Endodermal cell (in vitro differentiated cells): ENCODE measurements around the gene GNAZ. TPM values are rescaled to one million over a fixed set of nuclear protein-coding genes. Genes with fewer than 3 reads are reported as not detected.

Experiments used
- DNase-seq: peaks from one replicate; pipeline ENCODE4 v3.0.0-alpha.2; 2017
- H3K27ac ChIP-seq: 2 replicates; pipeline ENCODE4 v1.5.1; 2013; ENCODE audit warnings: mild to moderate bottlenecking, low read depth, low read length, moderate library complexity
- H3K27me3 ChIP-seq: 2 replicates; pipeline ENCODE4 v1.6.1; 2013; ENCODE audit warnings: mild to moderate bottlenecking, low read length, moderate library complexity; ENCODE audit not compliant: insufficient read depth, control insufficient read depth, poor library complexity, severe bottlenecking
- H3K36me3 ChIP-seq: 2 replicates; pipeline ENCODE4 v1.7.0; 2013; ENCODE audit warnings: mild to moderate bottlenecking, low read length, moderate library complexity; ENCODE audit not compliant: control insufficient read depth, insufficient read depth
- H3K4me1 ChIP-seq: one replicate; pipeline ENCODE4 v1.7.0; 2013; ENCODE audit warnings: low read length; ENCODE audit not compliant: control insufficient read depth, insufficient read depth
- H3K4me3 ChIP-seq: 2 replicates; pipeline ENCODE4 v1.5.1; 2013; ENCODE audit warnings: mild to moderate bottlenecking, low read length, moderate library complexity
- H3K9ac ChIP-seq: 2 replicates; pipeline ENCODE4 v1.6.1; 2013; ENCODE audit warnings: mild to moderate bottlenecking, low read length, moderate library complexity; ENCODE audit not compliant: poor library complexity, severe bottlenecking; ENCODE audit errors: extremely low read depth
- H3K9me3 ChIP-seq: 2 replicates; pipeline ENCODE4 v1.6.1; 2013; ENCODE audit warnings: mild to moderate bottlenecking, low read length, moderate library complexity; ENCODE audit not compliant: control insufficient read depth
- H3K27ac Mint-ChIP-seq: 2 replicates; pipeline ENCODE4 v1.8.0; 2020; ENCODE audit warnings: mixed read lengths
- H3K27me3 Mint-ChIP-seq: 2 replicates; pipeline ENCODE4 v1.8.0; 2021; ENCODE audit warnings: mild to moderate bottlenecking, mixed read lengths; ENCODE audit not compliant: insufficient read depth
- H3K36me3 Mint-ChIP-seq: 2 replicates; pipeline ENCODE4 v1.8.0; 2020; ENCODE audit warnings: low read depth, mixed read lengths
- H3K4me1 Mint-ChIP-seq: 2 replicates; pipeline ENCODE4 v1.8.0; 2020; ENCODE audit warnings: mixed read lengths
- H3K4me3 Mint-ChIP-seq: 2 replicates; pipeline ENCODE4 v1.8.0; 2020; ENCODE audit warnings: mild to moderate bottlenecking, moderate library complexity, mixed read lengths
- H3K9me3 Mint-ChIP-seq: 2 replicates; pipeline ENCODE4 v1.8.0; 2020; ENCODE audit warnings: mild to moderate bottlenecking, mixed read lengths
- WGBS, 2 experiments: methylation state at CpG; one replicate each; pipeline versions ENCODE4 v1.1.5 to v1.1.7; 2013; ENCODE audit warnings: missing lambda C conversion rate in 2 of 2, mixed read lengths in 1 of 2; ENCODE audit not compliant: insufficient coverage in 1 of 2, insufficient read length in 1 of 2; 5-methylcytosine and 5-hydroxymethylcytosine counted together
- total RNA-seq, 2 donors: library from RNA; stranded (reverse); fragmentation: NEBNext Ultra II Directional in 1 of 2; extraction: Animal tissue kit (Norgen Biotek cat#: 25700) in 1 of 2; gene quantifications; 2 replicates in 1 of 2; 3 replicates in 1 of 2; pipeline ENCODE4 v1.2.1, GENCODE V29; 2021
- TF ChIP-seq, protein P1 (sequence below): fragments of 200-600 bp; sonication (generic); conservative IDR thresholded peaks from 2 replicates; pipeline ENCODE4 v1.5.0; 2021; ENCODE audit warnings: antibody characterized with exemption, mild to moderate bottlenecking

Gene GNAZ
- total RNA-seq, 2 donors from 2014 or later, result 16.7 to 17.9 TPM

DNA sequence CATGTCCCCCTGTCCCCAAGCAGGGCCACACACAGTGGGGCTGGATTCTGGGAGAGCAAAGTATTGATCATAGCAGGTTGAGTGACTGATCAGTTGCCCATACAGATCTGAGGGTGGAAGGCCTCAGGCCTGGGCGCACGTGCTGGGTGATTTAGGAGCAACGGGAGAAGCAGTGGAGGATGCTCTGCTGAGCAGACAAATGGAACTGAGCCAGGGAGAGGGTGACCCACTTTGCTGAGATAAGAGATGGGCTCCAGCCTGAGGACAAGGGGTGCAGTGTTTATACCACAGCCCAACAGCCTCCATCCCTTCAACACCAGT is 15.0 kb downstream of the GNAZ start:
- peaks cover 26% of the 10 kb centered on the region for H3K4me1 Mint-ChIP-seq
- H3K36me3 Mint-ChIP-seq, result no peaks in the 10 kb centered on the region
- no peak overlapping the region for H3K4me3 Mint-ChIP-seq
- Histone ChIP-seq H3K4me3 (no peak overlapping the region), H3K27ac (no peak overlapping the region), H3K9ac (no peak overlapping the region), H3K9me3 (no peaks in the 10 kb centered on the region), H3K4me1 (peaks cover 8% of the 10 kb centered on the region), H3K27me3 (no peaks in the 10 kb centered on the region), H3K36me3 (no peaks in the 10 kb centered on the region)
- WGBS, 2 experiments, result 88 to 100% methylated on average over 3 of the region's 3 CpGs
- H3K9me3 Mint-ChIP-seq, result no peaks in the 10 kb centered on the region
- TF ChIP-seq, protein P1, sequence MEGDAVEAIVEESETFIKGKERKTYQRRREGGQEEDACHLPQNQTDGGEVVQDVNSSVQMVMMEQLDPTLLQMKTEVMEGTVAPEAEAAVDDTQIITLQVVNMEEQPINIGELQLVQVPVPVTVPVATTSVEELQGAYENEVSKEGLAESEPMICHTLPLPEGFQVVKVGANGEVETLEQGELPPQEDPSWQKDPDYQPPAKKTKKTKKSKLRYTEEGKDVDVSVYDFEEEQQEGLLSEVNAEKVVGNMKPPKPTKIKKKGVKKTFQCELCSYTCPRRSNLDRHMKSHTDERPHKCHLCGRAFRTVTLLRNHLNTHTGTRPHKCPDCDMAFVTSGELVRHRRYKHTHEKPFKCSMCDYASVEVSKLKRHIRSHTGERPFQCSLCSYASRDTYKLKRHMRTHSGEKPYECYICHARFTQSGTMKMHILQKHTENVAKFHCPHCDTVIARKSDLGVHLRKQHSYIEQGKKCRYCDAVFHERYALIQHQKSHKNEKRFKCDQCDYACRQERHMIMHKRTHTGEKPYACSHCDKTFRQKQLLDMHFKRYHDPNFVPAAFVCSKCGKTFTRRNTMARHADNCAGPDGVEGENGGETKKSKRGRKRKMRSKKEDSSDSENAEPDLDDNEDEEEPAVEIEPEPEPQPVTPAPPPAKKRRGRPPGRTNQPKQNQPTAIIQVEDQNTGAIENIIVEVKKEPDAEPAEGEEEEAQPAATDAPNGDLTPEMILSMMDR, result no peak
- no peaks in the 10 kb centered on the region for H3K27me3 Mint-ChIP-seq
- H3K27ac Mint-ChIP-seq, result no peak overlapping the region
- DNase-seq, result no peak

DNA sequence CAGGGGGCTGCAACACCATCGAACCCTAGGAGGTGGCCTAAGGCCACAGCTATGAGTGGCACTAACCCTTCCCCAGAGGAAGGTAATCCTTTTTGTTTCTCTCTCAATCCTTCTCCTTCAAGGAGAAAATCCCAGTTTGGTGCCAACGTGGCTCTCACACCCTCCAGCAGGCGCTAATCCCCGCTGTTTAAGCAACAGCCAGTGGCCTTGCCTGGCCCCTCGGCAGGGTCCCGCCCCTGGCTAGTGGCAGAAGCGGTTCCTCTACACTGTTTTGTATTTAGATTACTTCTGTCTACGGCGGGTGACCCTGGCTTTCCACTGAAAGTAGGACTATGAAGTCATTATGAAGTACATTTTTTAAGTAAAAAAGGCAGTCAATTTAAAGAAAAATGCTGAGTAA is 15.5 kb downstream of the GNAZ start:
- H3K4me3 ChIP-seq, result no peak overlapping the region
- no peaks in the 10 kb centered on the region for H3K9me3 ChIP-seq
- H3K4me1 Mint-ChIP-seq, result peaks cover 26% of the 10 kb centered on the region
- H3K27ac ChIP-seq, result no peak overlapping the region
- TF ChIP-seq, protein P1, result no peak
- H3K4me1 ChIP-seq, result peaks cover 8% of the 10 kb centered on the region
- H3K9me3 Mint-ChIP-seq, result no peaks in the 10 kb centered on the region
- no peaks in the 10 kb centered on the region for H3K36me3 Mint-ChIP-seq
- DNase-seq, result peak; percentile 83
- H3K27me3 ChIP-seq, result no peaks in the 10 kb centered on the region
- H3K4me3 Mint-ChIP-seq, result no peak overlapping the region
- WGBS, 2 experiments, result 73 to 80% methylated on average over 8 to 9 of the region's 9 CpGs
- no peak overlapping the region for H3K9ac ChIP-seq
- H3K36me3 ChIP-seq, result no peaks in the 10 kb centered on the region
- no peak overlapping the region for H3K27ac Mint-ChIP-seq
- H3K27me3 Mint-ChIP-seq, result no peaks in the 10 kb centered on the region

DNA sequence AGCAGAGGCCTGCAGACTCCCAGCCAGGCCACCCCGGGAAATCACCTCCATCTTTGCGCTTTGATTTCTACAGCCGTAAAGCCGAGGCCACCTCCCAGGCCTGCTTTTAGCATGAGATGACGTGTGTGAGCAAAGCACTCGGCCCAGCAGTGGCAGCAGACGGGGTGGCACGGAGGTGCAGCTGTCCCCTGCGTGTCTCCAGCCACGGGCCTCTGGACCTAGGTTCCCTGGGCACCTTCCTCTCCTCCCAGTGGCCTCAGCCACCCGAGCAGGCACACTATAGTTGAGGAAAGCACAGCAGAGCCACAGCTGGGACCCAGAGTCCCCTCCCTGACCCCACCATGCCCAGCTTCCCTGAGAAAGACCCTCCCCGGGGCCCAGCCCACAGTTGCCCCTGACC is 15.9 kb downstream of the GNAZ start:
- TF ChIP-seq, protein P1, result no peak
- Histone ChIP-seq H3K4me1 (peaks cover 8% of the 10 kb centered on the region), H3K27ac (no peak overlapping the region), H3K4me3 (no peak overlapping the region), H3K9me3 (no peaks in the 10 kb centered on the region), H3K36me3 (no peaks in the 10 kb centered on the region), H3K27me3 (no peaks in the 10 kb centered on the region), H3K9ac (no peak overlapping the region)
- peaks cover 26% of the 10 kb centered on the region for H3K4me1 Mint-ChIP-seq
- H3K27ac Mint-ChIP-seq, result peak overlapping the region; percentile 44
- 93 to 95% methylated on average over 7 to 12 of the region's 12 CpGs for WGBS, 2 experiments
- no peaks in the 10 kb centered on the region for H3K27me3 Mint-ChIP-seq
- DNase-seq, result no peak
- H3K4me3 Mint-ChIP-seq, result no peak overlapping the region
- no peaks in the 10 kb centered on the region for H3K36me3 Mint-ChIP-seq
- H3K9me3 Mint-ChIP-seq, result no peaks in the 10 kb centered on the region
